ENCODE measurements around the gene MPST.

- TF ChIP-seq CTCF (IDR thresholded peaks at IDR 0.05) (no peak), POLR2A (IDR thresholded peaks at IDR 0.05) (no peak)
These were observed 18.1 kb downstream of the MPST start for GRCh38 chr22:37037669-37038068.
